DMS53 treated with DMSO at 0.1 percent for 48 hours (cell line): Measurements from ENCODE around the gene DPEP2NB.
"Not testable (repeated sequence)": the region's sequence is repeated elsewhere in the genome, so short reads cannot be mapped to it uniquely, and the experiment has no call there.

ENCODE experiments used
- DNase-seq: peaks from one replicate; lab custom pipeline; 2025; ENCODE audit not compliant: unreplicated experiment; lab: John Stamatoyannopoulos, UW

The DPEP2NB gene

GRCh38 chr16:67987460-67988160 is 28.1 kb downstream of the DPEP2NB start:
- no peak for DNase-seq

- DNase-seq: no peak
Measured at GRCh38 chr16:67986949-67987348, 28.8 kb downstream of the DPEP2NB start.

DNA sequence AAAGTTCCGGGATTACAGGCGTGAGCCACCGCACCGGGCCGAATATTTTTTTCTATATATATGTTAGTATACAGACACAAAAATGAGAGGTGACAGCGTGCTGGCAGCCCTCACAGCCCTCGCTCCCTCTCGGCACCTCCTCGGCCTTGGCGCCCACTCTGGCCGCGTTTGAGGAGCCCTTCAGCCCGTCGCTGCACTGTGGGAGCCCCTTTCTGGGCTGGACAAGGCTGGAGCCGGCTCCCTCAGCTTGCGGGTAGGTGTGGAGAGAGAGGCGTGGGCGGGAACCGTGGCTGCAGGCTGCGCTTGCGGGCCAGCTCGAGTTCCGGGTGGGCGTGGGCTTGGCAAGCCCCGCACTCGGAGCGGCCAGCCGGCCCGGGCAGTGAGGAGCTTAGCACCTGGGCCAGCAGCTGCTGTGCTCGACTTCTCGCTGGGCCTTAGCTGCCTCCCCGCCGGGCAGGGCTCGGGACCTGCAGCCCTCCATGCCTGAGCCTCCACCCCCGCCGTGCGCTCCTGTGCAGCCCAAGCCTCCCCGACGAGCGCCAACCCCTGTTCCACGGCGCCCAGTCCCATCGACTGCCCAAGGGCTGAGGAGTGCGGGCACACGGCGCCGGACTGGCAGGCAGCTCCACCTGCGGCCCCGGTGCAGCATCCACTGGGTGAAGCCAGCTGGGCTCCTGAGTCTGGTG is 33.6 kb downstream of the DPEP2NB start:
- no peak for DNase-seq

DNA sequence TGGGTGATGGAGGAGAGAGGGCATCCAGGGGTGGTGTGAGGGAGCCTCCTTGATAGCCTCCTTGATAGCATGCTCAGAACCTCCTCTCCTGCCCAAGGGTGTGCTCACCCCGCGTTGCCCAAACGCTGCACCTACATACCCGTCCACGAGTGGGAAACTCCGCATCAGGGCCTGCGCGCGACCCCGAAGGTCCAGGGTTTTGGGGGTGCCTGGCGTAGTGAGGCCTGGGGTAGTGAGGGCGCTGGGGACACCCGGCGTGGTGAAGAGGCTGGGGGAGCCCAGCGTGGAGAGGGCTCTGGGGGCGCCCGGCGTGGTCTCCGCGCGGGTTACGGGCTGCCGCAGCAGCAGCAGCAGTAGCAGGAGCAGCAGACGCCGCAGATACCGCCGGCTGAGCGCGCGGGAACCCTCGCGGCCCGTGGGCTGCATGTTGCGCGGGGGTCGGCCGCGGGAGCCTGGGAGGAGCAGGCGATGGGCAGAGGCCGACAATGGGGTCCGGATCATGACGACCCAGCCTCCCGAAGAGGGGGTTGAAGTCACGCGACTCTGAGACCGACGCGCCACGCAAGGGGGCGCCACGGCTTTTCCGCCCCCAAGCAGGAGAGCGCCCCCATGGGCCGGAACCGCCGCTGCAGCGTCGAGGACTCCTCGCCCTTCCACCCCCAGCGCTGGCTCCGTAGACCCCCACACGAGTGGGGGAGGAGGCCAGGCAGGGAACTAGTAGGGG is 35.6 kb downstream of the DPEP2NB start, which contains the start of gene DPEP3:
Gene DPEP3 (minus strand): TSS at position 545 of the 724 bp plus-strand sequence. CDS start 119 bp downstream, at position 426.
- no peak for DNase-seq

DNA sequence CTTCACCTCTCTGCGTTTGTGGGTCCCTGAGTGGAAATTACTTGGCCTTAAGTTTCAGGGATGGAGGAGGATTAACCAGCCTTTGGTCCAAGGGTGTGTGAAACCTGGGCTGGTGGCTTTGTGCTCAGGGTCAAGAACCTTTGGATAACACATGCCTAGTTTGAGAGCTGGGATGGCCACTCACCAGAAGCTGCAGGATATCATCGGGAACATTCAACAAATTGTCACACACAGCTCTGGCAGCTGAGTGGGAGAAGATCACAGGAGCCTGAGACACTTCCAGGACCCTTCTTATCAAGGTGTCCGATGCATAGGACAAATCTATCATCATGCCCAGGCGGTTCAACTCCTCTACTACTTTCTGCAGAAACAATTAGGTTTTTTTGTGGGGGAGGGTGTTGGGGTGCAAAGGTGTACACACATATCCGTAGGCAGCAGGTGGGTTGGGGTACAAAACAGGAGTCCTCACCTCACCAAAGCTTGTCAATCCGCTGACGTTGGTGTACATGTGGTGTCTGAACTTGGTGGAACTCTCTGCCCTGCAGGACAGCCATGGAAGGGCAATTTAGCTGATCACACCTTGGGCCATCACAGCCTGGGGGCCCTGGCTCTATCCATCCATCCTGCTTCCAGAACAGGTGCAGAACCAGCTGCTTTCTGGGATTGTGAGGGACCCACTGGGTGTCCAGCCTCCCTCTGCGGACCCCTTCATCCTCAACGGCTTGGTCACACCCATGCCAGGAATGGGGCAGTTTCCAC is 38.1 kb downstream of the DPEP2NB start:
- DNase-seq: no peak

DNA sequence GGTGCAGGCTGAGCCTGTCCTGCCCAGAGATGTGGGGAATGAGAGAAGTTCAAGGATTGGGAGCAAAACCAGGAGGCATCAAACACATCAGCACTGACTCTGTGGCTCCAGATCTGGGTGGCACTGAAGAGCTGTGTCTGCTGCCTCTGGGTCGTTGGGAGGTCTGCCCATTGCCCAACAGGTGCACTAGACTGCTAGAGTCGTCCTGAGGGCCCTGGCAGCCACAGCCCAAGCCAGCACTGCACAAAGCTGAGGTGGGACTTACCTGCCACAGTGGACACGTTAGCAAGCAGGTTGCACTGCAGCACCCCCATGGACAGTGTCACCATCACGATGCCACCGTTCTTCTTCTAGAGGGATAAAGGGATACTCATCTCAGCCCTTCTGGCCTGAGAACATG is 38.7 kb downstream of the DPEP2NB start:
- DNase-seq: no peak

- DNase-seq: no peak
Measured at GRCh38 chr16:67976205-67976604, 39.5 kb downstream of the DPEP2NB start.

DNA sequence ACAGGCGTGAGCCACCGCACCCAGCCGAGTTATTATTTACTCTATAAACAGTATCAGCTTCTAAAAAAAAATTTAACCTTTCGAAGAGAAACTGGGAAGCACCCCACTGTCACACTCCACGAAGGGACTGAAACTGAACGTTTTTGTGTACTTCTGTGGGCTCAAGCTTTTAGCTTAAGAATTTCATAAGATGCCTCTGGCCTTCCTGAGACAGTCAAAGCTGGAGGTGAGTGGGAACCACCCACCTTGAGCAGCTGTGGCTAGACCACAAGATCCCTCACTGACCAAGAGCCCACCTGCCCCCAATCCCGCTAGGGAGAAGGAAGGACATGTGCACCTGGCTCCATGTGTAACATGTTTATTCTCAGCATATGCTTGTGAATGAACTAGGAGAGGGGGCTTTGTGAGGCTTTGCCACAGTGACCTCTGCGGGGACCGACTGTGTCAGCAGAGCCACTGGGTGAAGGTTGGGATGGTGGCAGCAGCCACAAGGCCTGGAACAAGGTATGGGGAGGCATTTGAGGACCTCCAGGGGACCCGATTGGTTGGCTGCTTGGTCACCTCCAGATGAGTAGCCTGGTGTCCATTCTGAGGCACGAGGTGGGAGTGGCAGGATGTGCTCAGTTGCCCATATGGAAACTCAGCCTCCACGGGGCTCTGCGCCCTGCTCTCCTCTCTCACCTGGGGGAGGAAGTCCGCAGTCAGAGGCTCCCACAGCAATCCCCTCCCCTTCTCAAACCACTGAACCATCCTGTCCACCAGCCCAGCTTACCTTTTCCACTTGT is 40.2 kb downstream of the DPEP2NB start:
- no peak for DNase-seq

- not testable (repeated sequence) for DNase-seq
Measured at GRCh38 chr16:67972285-67972684, 43.4 kb downstream of the DPEP2NB start.

- no peak for DNase-seq
Measured at GRCh38 chr16:67971111-67971510, 44.6 kb downstream of the DPEP2NB start.

DNA sequence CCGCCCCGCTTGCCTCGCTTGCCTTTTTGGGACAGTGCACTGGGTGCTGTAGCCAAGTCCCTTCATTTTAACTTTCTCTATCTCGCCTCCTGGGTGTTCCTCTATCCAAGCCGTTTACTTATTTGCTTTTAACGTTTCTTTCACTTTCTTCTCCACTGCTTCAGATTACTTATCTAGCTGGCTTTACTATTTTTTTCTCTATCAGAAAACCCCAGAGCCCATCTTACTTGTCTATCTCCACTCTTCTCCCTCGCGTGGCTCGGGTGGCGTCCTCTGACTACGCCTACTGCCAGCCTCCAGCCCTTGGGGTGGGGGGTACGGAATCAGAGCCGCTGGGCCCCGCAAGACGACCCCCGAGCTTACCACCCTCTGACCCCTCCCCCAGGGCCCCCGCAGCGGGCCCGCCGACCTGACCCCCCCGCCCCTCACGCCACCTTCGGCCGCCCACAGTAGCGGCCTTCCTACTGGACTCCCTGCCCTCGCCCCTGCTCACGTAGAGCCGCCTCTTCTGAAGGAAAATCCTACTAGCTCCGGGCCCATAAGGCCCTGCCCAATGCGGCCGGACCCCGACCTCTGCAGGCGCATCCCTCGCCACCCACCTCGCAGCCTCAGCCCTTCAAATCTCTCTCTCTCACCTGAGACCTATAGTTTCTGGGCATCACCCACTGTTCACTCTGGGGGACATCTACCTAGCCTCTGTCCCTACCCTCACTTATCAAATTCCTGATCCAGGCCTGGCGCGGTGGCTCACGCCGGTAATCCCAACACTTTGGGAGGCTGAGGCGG is 46.3 kb downstream of the DPEP2NB start:
- no peak for DNase-seq

- DNase-seq: peak; percentile 25
Measured at GRCh38 chr16:67968400-67969253, 47.1 kb downstream of the DPEP2NB start, which contains the start of gene SLC12A4. Gene SLC12A4, minus strand, starts transcription at chr16:67968637. Its CDS starts 84 bp downstream, at chr16:67968553.

GRCh38 chr16:67967958-67968399 is 47.7 kb downstream of the DPEP2NB start:
- DNase-seq: no peak

DNA sequence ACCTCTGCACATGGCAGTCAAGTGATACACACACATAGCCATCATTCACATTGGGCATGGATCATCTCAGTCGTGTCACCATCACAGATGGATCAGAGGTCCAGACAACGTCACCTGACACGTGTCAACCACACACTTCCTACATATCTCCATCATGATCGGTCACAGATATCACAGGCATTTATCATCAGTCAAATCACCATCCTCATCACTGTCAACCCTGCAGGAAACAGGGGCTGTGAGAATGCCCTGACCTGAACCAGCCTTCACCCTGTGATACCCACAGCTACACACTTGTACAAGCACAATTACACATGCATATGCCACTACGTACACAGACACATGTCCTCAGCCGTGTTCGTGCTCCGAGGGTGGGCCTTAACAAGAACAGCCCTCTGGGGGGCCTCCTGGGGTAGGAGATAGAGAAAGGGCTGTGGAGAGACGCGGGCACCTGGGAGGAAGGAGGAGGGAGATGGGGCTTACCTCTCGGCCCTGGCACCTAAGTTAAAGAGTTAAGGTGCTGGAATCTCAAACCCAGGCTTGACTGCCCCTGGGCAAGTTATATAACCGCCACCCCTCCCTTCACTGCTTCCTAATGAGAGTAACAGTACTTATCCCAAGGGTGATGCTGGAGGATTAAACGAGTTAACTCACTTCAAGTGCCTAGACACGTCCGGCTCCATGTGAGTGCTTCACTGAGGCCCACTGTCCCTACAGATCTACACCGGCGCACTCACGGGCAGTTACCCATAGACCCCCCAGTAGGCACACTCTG is 48.3 kb downstream of the DPEP2NB start:
- DNase-seq: no peak

DNA sequence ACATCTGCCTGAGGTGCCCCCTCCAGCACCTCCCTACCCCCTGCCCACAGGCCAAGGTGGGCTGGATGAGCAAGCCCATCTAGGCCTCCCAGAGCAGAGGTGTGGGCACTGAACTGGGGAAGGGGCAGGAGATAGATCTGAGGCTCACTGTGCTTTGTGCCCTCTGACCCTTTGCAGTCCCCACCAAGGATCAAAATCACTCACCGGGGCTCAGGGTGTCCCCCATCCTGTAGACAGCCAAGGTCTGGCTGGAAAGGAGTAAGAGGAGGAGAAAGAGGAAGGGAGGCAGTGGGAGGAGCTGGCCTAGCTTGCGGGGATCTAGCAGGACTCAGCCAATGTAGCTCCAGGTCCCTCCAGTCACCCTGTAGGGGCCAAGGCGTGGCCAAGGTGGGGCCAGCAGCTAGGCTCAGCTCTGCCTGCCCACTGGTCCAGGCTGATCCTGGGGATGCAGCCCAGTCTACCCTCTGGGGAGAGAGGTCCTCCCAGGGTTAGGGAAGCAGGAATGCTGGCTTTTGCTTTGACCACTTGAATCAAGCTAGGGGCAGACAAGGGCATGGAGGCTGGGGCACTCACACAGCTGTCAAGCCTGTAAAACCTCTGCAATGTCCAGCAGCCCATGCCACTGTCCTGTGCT is 49.0 kb downstream of the DPEP2NB start:
- no peak for DNase-seq

DNA sequence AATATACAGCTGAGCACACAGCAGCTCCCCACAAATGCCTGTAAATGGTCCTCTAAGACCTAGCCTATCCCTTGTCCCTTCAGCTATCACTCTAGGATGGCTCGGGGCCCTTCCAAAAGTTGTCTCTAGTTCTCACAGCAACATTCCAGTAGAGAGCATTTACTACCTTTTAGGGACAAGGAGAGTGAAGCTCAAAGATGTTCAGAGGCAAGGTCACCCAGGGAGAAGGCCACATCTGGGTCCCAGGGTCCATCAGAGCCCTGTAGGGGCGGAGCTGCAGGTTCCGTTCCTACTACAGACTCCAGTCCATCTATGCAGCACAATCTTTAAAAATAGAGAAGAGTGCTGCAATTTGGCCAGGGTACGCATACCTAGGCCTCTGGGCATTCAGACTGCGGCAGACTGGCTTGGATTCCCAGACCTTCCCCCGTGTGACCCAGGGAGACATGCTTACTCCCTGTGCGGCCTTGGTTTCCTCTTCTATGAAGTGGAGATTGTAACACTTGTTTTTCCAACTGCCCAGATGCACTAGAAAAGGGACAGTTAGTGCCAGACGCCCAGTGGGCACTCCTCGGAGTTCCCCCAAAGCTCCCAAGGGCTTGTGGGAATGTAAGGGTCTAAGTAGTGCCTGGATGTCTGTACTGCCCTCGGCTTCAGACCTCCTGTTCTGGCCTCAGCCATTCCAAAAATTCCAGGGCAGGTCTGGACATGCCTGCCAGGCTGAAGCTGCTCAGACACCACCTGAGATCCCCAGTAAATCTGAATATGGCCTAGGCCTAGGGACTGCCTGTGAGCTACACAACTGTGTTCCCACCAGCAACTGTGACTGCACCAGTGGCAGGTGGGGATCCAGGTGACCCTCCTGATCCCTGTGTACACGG is 49.8 kb downstream of the DPEP2NB start:
- no peak for DNase-seq
